Daoy (cell line): ENCODE results near the gene C22orf31. TPM values are rescaled to one million over a fixed set of nuclear protein-coding genes. Genes with fewer than 3 reads are reported as not detected.
A peak's percentile ranks its signal among the peaks of the same experiment; 100 is the strongest.
"Not testable (repeated sequence)": the region's sequence is repeated elsewhere in the genome, so short reads cannot be mapped to it uniquely, and the experiment has no call there.

Experiments used
- DNase-seq: peaks from one replicate; pipeline ENCODE4 v3.0.0-alpha.2; 2015; ENCODE audit warnings: low read depth
- total RNA-seq: library from RNA; depleted of rRNA; stranded (reverse); fragments of >200 nt; shearing (Covaris generic); gene quantifications from 2 replicates; pipeline ENCODE4 v1.2.3, GENCODE V29; 2014; rRNA removed

The C22orf31 gene
- total RNA-seq = not detected in 2 replicates

DNA sequence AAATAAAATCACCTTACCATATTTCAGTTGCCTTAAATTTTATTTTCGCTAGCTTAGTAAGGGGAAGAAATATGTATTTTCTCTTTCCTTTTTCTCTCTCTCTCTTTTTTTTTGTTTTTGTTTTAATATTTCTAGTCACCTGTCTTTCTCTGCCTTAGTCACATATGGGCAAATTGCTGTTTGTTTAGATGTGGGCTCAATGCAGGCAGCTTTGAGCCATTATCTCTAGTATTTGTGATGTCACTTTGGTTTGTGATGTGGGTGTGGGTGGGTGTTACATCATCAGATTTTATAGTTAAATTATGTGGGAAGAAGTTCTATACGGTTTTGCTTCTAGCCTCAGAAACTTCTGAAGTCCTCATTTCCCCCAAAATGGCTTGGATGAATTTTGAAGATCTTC is at the start of gene C22orf31:
Gene C22orf31 (minus strand): TSS at position 59 of the 400 bp plus-strand sequence. CDS start 39 bp downstream, at position 20.
- no peak for DNase-seq

DNA sequence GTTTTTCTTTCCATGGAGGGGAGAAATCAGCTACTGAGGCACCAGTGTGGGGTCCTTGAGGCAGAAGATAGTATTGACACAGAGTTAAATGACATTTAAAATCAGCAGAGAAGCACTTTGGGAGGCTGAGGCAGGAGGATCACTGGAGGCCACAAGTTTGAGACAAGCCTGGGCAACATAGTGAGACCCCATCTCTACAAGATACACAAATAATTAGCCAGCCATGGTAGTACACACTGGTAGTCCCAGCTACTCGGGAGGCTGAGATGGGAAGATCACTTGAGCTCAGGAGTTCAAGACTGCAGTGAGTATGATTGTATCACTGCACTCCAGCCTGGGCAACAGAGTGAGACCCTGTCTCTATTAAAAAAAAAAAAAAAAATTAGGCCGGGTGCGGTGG is 49.3 kb upstream of the C22orf31 start:
- no peak for DNase-seq

DNA sequence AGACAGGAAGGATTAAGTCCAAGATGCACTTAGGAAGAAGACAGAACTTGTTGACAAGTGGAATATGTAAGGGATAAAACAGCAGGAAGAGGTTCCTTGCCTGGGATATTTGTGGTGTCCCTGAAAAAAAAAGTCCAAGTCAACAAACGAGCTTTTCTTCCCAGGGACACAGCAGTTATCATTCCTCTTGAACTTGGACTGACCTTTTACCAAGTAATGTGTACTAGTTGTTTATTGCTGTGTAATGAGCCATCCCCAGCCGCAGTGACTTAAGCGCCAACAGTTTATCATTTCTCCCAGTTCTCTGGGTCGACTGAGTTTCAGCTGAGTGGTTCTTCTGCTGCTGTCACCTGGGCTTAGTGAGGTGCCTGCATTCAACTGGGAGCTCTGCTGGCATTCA is 48.2 kb upstream of the C22orf31 start:
- DNase-seq = peak; percentile 10

DNA sequence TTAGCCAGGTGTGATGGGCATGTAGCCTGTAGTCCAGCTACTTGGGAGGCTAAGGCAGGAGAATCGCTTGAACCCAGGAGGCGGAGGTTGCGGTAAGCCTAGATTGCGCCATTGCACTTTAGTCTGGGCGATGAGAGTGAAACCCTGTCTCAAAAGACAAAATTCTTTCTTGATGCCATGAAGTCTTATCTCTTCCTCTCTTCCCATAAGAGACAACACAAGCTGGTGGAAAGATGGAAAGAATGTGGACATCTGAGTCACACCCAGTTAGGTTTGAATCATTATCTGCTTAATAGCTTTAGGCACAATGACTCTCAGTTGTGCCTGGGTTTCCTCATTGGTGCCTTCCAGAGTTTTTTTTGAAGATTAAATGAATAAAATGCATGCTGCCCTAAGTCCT is 46.5 kb upstream of the C22orf31 start:
- peak; percentile 36 for DNase-seq

DNA sequence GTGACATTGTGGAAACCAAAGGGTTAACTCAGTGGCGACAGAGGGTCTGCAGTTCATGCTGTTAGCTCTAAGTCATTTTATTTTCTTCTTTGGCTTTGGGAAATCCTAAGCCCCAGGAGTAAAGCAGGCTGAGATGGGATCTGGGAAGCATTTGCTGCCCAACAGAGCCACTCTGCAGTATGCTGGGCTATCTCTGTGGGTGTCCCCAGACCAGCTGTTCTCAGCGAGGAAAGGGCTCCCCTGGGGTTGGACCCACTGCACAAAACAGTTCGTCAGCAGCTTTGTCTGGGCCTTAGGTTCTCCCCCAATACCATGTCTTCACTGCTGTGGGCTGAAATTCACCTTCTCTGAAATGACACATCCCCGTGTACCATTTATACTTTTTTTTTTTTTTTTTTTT is 45.2 kb upstream of the C22orf31 start:
- DNase-seq = no peak

DNA sequence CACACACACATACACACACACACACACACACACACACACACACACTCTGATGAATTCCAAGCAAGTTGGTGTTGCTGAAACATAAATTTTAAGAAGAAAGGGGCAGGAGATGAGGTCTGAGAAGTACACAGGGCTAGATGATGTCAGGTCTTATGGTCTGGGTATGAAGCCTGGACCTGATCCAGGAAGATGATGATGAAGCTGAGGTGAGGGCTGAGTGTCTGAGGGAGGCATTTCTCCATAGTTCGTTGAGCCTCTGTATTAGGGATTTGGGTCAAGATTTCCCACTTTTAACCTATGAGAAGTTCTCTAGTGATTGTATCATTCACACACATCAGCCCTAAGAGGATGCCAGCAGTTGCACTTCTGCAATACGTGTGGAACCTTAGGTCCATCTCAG is 43.8 kb upstream of the C22orf31 start:
- no peak for DNase-seq

DNA sequence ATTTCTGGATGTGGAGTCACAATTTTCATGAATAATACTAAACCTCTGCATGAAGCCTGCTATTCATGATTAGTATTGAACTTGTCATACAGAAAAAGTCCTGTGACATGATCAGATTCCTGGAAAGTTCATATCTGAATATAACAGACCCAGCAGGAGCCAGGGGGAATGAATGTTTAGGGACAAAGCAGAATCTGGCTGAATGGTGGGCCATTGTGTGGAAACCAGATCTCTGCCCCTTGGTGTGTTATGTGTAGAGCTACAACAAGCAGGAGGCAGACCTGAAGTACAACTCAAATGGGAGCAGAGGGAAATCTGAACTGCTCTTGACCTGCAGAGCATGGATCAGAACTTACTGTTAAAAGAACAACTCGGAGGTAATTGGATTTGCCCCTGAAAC is 41.5 kb upstream of the C22orf31 start:
- DNase-seq = no peak

DNA sequence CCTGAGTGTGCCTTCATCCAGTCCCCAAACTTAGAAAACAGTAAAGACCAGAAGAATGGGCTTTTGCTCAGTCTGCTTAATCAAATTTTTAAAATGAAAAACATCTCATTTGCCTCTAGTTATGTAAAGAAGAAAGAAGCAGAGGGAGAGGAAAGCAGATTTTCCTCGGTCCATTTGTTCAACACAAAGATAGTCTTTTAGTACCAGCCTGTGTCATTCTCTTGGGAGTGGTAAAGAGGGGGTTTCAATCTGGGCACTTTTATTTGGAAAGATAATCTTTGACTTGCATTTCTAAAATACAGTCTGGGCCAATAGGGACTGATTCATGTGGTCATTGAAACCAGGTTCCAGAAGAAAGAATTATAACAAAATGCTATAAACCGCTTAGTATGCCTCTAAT is 40.7 kb upstream of the C22orf31 start:
- no peak for DNase-seq

DNA sequence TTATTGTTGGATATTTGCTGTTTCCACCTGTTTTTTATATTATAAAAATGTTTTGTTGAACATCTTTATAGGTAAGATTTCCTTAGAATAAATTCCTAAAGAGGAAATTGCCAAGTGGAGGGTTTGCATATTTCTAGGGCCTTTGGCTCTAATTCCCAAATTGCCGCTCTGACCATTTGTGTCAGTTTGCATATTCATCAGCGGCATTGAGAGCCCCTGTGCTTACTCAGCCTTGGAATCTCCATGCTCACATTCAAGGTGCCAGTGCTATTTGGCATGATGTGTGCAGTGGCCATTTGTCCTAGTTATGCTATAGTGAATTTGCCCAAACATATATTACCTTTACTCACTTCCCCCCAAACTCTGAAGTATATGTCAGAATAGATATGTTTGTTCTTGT is 36.7 kb upstream of the C22orf31 start:
- DNase-seq = no peak

DNA sequence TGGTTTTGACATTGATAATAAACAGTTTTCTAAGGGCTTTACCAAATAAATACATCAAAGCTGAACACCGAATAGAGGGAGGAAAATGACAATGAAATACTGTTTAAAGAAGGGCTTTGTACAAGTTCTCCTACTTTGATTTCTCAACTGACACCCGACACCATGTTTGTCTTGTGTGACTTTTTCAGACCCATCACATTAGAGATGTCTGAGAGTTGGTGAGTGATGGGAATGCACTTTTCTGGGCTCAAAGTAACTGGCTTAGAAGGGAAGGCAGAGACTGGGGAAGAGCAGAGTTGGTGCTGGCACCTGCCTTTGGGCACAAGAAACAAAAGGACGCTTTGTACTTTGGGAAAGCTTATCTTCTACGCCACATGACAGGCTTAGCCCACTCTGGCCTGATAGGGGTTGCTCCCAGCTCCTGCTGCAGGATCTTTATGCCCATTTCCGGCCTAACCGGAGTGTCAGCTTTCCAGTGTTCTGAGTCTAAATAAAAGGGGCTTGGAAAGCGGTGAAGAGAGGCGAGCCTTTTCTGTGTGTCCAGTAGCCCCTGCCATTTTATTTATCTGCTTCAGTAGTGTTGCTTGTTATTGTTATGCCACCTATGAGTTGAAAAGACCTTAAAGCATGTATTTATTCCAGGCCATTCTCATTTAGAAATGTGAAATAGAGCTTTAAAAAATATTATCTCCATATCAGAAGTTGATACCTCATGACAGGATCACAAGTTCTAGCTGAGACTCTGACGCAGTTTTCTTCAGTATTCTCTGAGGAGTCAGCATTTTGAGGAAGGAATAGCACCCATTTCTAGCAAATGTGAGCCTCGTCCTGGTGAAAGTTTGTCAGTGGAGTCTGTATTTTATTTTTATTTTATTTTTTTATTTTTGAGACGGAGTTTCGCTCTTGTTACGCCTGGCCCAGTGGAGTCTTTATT is 35.4 kb upstream of the C22orf31 start:
- DNase-seq = no peak

DNA sequence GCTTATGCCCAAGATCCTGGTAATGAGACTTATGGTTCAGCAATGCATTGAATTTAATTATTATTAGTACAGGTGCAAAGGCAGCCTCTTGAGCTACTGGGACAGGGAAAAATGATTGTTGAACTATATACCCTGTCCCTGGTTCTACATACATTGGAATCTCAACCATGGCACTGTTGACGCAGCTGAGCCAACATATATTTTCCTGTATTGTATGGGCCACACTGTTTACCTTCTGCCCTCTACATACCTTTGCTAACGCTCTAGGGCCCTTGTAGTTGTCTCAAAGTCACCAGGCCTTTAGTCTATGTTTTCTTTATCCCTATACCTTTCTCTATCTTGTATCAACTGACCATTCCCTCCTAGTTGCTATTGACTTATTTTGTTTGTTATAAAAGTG is 33.8 kb upstream of the C22orf31 start:
- DNase-seq = no peak

DNA sequence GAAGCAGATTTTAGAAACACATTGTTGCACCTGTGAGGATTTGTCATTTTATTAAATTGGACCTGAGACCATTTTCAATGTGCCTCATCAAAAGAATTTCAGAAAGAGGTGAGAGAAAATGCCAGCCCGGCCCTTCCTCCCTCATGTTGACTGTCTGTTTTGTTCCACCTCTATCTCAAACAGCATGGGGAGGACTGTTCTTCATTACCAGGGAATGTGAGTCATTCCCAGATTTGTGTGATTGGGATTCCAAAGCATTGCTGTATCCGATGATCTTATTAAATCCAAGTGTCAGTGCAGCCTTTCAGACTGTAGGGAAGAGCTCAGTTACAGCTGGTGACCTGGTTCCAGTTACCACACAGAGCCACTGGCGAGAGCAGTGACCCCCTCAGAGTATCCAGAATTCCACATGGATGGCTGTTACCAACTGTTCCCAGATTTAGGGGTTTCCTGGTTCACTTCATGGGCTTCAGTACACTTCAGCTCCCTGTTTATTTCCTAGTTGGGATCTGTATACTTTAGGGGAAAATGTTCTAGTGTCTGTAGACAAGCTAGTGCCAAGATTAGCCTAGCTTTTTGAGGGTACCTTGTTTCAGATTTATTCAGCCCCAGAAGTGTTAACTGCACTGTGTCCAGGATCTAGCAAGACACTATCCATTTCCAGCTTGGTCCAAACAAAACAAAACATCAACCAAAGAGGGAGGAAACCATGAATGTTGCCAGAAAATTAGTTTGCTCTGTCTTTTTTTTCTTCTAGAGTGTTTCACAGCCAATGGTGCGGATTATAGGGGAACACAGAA is 32.1 kb upstream of the C22orf31 start:
- peak; percentile 37 for DNase-seq

DNA sequence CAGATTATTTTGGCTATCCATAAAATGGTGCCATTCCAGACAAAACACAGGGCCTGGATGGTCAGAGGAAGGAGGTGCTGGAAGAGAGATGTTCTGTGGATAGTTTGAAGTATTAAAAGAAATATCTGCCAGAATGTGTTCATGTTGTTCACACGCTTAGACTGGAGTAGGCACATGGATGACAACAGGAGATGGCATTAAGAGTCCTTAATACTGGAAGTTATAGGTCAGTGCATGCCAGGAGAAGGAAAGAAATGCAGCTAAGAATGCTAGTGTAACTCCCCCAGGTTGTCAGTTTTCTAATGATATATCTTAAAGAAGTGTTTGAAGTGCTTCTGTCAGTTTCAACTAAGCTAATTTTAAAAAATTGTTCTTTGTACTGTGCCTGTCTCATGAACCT is 31.4 kb upstream of the C22orf31 start:
- no peak for DNase-seq

DNA sequence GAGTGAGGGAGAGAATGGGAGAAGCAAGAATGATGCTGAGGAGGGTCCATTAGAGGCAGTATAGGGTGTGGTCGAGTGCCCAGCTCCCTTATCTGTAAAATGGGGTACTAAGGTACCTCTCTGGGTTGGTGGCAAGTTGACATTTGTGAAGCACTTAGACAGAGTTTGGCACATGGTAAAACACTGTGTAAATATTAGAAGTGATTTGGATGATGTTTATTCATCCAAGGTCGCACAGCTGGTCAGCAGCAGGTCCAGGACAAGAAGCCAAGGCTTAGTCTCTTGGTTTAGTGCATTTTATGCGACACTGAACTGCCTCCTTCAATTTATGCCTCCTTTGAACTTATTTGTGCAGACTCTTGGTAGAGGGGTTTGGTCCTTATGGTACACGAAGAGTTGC is 30.6 kb upstream of the C22orf31 start:
- DNase-seq = no peak

DNA sequence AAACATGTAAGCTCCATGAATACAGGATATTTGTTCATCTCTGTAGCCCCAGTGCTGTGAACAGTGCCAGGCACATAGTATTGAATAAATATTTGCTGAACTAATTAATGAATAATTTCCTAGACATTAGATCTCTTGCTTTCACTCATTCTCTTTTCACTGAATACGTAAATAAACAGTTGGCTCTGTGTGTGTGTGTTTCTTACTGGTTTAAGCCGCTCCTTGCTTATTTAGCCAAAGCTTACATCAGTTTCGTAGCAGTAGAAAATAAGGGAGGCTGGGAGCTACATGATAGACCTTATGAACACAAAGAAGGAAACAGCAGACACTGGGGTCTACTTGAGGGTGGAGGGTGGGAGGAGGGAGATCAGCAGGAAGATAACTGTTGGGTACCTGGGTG is 28.4 kb upstream of the C22orf31 start:
- DNase-seq = no peak

DNA sequence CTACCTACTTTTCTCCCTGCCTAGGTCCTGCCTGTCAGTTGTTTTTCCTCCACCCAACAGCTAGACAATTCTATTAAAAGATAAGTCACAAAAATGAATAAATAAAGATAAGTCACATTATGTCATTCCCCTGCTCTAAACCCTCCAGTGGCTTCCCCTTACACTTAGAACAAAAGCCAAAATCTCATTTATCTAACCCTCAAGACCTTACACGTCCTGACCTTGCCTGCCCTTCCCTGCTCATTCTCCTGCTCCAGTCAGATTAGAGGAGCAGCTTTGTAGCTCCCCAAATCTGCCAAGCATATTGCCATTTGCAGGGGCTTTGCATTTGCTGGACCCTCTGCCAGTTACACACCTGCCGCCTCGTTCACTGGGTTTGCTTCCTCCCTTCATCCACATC is 27.9 kb upstream of the C22orf31 start:
- no peak for DNase-seq

DNA sequence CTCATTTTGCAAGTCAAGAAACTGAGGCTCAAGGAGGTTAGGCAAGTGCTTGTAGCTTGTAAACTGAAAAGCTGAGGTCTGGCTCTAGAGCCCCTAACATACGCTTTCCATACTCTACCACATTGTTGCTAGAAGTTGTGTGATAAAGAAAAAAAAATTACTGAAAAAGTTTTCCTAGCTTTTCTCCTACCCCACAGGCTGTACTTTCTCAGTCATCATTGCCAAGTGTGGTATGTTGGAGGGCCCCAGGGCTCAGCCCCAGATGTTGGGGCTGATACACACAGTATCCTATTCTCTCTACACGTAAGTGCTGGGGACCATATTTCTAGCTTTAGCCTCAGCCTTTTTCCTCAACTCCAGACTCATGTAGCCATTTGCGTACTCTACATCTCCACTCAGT is 27.2 kb upstream of the C22orf31 start:
- no peak for DNase-seq

DNA sequence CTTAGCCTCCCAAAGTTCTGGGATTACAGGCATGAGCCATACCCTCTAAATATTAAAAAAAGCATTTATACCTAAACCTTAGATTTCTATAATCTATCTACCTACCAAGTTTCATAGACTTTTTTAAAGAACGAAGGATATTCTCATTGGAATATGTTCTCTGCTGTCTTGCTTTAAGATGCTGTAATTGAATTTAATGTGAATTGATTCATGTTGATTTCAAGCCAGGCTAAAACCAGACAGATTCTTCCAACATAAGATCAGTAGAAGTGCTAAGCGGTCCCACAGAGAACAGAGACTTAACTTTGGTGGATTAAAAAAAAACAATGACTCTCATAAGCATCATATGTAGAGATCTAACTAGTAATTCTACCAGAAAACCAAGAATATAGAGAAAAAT is 25.4 kb upstream of the C22orf31 start:
- no peak for DNase-seq

DNA sequence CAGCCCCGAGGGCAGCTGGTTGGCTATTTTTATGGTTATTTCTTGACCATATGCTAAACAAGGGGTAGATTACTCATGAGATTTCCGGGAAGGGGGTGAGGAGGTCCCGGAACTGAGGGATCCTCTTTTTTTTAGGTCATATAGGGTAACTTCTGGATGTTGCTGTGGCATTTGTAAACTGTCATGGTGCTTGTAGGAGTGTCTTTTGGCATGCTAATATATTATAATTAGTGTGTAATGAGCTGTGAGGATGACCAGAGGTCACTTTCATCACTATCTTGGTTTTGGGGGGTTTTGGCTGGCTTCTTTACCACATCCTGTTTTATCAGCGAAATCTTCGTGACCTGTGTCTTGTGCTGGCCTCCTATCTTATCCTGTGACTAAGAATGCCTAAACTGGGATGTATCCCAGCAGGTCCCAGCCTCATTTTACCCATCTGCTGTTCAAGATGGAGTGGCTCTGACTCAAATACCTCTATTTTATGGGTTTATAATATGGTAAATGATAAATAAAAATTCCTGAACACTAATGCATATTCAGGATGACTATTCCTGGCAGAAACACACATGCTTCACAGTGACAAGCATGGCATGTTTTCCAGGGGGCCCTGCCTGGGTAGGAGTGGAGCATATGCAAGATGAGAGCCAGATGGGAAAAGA is 22.4 kb upstream of the C22orf31 start:
- DNase-seq = peak; percentile 25

DNA sequence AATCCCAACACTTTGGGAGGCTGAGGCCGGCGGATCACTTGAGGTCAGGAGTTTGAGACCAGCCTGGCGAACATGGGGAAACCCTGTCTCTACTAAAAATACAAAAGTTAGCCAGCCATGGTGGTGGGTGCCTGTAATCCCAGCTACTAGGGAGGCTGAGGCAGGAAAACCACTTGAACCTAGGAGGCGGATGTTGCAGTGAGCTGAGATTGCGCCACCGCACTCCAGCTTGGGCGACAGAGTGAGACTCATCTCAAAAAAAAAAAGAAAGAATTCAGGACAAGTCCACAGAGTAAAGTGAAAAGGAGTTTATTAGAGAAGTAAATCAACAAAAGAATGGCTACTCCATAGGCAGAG is 21.9 kb upstream of the C22orf31 start:
- DNase-seq = not testable (repeated sequence)

DNA sequence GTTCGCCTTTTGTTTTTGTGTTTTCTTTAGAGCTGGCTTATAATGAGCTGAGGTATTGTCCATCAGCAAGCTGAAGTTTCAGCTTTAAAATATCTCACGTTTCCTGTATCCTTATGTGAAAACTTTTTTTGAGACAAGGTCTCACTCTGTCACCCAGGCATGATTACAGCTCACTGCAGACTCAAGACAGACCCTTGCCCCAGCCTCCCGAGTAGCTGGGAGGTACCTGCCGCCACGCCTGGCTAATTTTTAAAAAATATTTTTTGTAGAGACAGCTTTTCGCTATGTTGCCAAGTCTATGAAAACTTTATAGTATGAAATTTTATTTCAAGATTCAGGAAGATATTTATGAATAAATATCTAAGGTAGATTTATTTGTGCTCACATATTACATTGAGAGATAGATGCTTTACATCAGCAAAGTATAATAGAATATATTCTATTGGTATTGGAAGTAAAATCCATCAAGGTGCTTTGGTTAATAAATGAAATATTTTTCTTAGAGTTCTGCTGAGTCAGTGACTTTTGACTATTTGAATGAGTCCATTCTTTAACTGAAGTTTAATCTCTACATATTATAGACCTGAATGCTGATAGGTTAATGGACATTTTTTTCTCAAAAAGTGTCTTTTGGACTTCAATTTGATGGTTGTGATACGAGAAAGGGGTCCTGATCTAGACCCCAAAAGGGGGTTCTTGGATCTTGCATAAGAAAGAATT is 21.4 kb upstream of the C22orf31 start:
- DNase-seq = no peak
